Endothelial cell (in vitro differentiated cells): ENCODE results near the gene CELF5. TPM values are rescaled to one million over a fixed set of nuclear protein-coding genes. Genes with fewer than 3 reads are reported as not detected.

Experiments used
- DNase-seq: peaks from one replicate; pipeline ENCODE4 v3.0.0; 2021; ENCODE audit warnings: low spot score
- H3K27ac Mint-ChIP-seq: one replicate; pipeline ENCODE4 v1.8.0; 2021; ENCODE audit warnings: mixed read lengths, inconsistent platforms; ENCODE audit not compliant: unreplicated experiment
- H3K27me3 Mint-ChIP-seq: one replicate; pipeline ENCODE4 v1.8.0; 2021; ENCODE audit warnings: mild to moderate bottlenecking, moderate library complexity, mixed read lengths, inconsistent platforms; ENCODE audit not compliant: unreplicated experiment
- H3K36me3 Mint-ChIP-seq: one replicate; pipeline ENCODE4 v1.8.0; 2021; ENCODE audit warnings: mild to moderate bottlenecking, low read depth, mixed read lengths, inconsistent platforms; ENCODE audit not compliant: unreplicated experiment
- H3K4me1 Mint-ChIP-seq: one replicate; pipeline ENCODE4 v1.8.0; 2021; ENCODE audit warnings: mild to moderate bottlenecking, mixed read lengths, inconsistent platforms; ENCODE audit not compliant: unreplicated experiment
- H3K4me3 Mint-ChIP-seq: one replicate; pipeline ENCODE4 v1.8.0; 2021; ENCODE audit warnings: mild to moderate bottlenecking, mixed read lengths, inconsistent platforms; ENCODE audit not compliant: unreplicated experiment
- H3K9me3 Mint-ChIP-seq: one replicate; pipeline ENCODE4 v1.8.0; 2021; ENCODE audit warnings: mixed read lengths, inconsistent platforms; ENCODE audit not compliant: unreplicated experiment
- CTCF ChIP-seq: fragments of 200-600 bp; sonication (generic); IDR thresholded peaks from one replicate; pipeline ENCODE4 v1.5.0; 2021; ENCODE audit warnings: antibody characterized with exemption; ENCODE audit not compliant: unreplicated experiment
- total RNA-seq: library from RNA; stranded (reverse); fragmentation: NEBNext Ultra II Directional; extraction: Animal tissue kit (Norgen Biotek cat#: 25700); gene quantifications from one replicate; pipeline ENCODE4 v1.2.1, GENCODE V29; 2021; ENCODE audit not compliant: unreplicated experiment

CELF5 gene
- total RNA-seq, 1 donor from 2014 or later = 0.38 TPM

- Mint-ChIP-seq H3K9me3 (no peaks in the 10 kb centered on the region), H3K36me3 (no peaks in the 10 kb centered on the region), H3K4me3 (no peak overlapping the region), H3K27ac (no peak overlapping the region), H3K27me3 (peaks cover 3% of the 10 kb centered on the region), H3K4me1 (no peaks in the 10 kb centered on the region)
- no peak for TF ChIP-seq CTCF
- DNase-seq = no peak
Measured at GRCh38 chr19:3178973-3179738, 45.3 kb upstream of the CELF5 start.

- Mint-ChIP-seq H3K4me1 (no peaks in the 10 kb centered on the region), H3K27me3 (peaks cover 7% of the 10 kb centered on the region), H3K36me3 (no peaks in the 10 kb centered on the region), H3K9me3 (no peaks in the 10 kb centered on the region), H3K4me3 (no peak overlapping the region), H3K27ac (no peak overlapping the region)
- no peak for DNase-seq
- no peak for TF ChIP-seq CTCF
Measured at GRCh38 chr19:3179739-3180293, 44.6 kb upstream of the CELF5 start.

GRCh38 chr19:3183721-3184641, 40.5 kb upstream of the CELF5 start:
- peak overlapping the region; percentile 99 for H3K4me3 Mint-ChIP-seq
- no peak for DNase-seq
- no peak for TF ChIP-seq CTCF
- H3K36me3 Mint-ChIP-seq = peaks cover 4% of the 10 kb centered on the region
- peaks cover 13% of the 10 kb centered on the region for H3K4me1 Mint-ChIP-seq
- no peak overlapping the region for H3K27ac Mint-ChIP-seq
- peaks cover 16% of the 10 kb centered on the region for H3K27me3 Mint-ChIP-seq
- no peaks in the 10 kb centered on the region for H3K9me3 Mint-ChIP-seq

GRCh38 chr19:3184847-3185460, 39.5 kb upstream of the CELF5 start:
- peak overlapping the region; percentile 99 for H3K4me3 Mint-ChIP-seq
- TF ChIP-seq CTCF = no peak
- peak; percentile 57 for DNase-seq
- peaks cover 4% of the 10 kb centered on the region for H3K36me3 Mint-ChIP-seq
- H3K27ac Mint-ChIP-seq = peak overlapping the region; percentile 100
- H3K27me3 Mint-ChIP-seq = peaks cover 16% of the 10 kb centered on the region
- H3K4me1 Mint-ChIP-seq = peaks cover 13% of the 10 kb centered on the region
- H3K9me3 Mint-ChIP-seq = no peaks in the 10 kb centered on the region
